ENCODE results near the gene ARL6. TPM values are rescaled to one million over a fixed set of nuclear protein-coding genes. Genes with fewer than 3 reads are reported as not detected.
A peak's percentile ranks its signal among the peaks of the same experiment; 100 is the strongest.

Gene ARL6
- polyA plus RNA-seq (ENCODE audit: insufficient read length), result 18.1 TPM
- long read RNA-seq, donor 1, full-length matches to known transcripts, result 7 of 7 reads
- long read RNA-seq, donor 1, partial matches to known transcripts, result 0 of 7 reads
- long read RNA-seq, donor 1, other reads (novel, unspliced or antisense), result 0 of 7 reads
- long read RNA-seq, donor 2, full-length matches to known transcripts, result 5 of 5 reads
- long read RNA-seq, donor 2, partial matches to known transcripts, result 0 of 5 reads
- long read RNA-seq, donor 2, other reads (novel, unspliced or antisense), result 0 of 5 reads
- long read RNA-seq, donor 3, full-length matches to known transcripts, result 3 of 3 reads
- long read RNA-seq, donor 3, partial matches to known transcripts, result 0 of 3 reads
- long read RNA-seq, donor 3, other reads (novel, unspliced or antisense), result 0 of 3 reads
- long read RNA-seq, donor 4, result 0 reads
- long read RNA-seq, donor 5, full-length matches to known transcripts, result 5 of 5 reads
- long read RNA-seq, donor 5, partial matches to known transcripts, result 0 of 5 reads
- long read RNA-seq, donor 5, other reads (novel, unspliced or antisense), result 0 of 5 reads
- long read RNA-seq, donor 6, full-length matches to known transcripts, result 6 of 6 reads
- long read RNA-seq, donor 6, partial matches to known transcripts, result 0 of 6 reads
- long read RNA-seq, donor 6, other reads (novel, unspliced or antisense), result 0 of 6 reads
- long read RNA-seq, donor 7, full-length matches to known transcripts, result 4 of 4 reads
- long read RNA-seq, donor 7, partial matches to known transcripts, result 0 of 4 reads
- long read RNA-seq, donor 7, other reads (novel, unspliced or antisense), result 0 of 4 reads
- long read RNA-seq, donor 8, full-length matches to known transcripts, result 6 of 6 reads
- long read RNA-seq, donor 8, partial matches to known transcripts, result 0 of 6 reads
- long read RNA-seq, donor 8, other reads (novel, unspliced or antisense), result 0 of 6 reads

- DNase-seq, result peak; percentile 84
Observed at GRCh38 chr3:97764407-97765238, at the start of gene ARL6. Gene ARL6, plus strand, starts transcription at chr3:97764758. Its CDS starts 3,350 bp downstream, at chr3:97768108.

- peak; percentile 69 for DNase-seq
Observed at GRCh38 chr3:97719156-97719821, 45.3 kb upstream of the ARL6 start.

DNA sequence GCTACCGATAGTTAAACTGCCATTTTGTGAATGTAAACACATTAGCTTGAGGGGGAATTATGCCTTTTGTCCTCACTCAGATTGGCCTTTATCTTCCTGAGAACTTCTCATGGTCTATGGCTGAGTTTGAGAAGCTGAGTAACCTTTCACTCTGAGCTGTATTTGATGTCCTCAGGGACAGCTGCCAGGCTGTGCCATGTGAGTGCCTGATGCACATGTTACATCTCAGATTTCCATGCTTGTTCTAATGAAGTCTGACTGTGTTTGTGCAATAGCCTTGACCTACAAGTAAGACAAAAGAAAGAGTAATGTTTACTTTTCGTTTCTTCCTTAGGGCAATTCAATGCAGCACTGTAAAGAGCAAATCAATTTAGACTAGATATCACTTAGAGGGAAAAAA is 44.1 kb upstream of the ARL6 start:
- no peak for DNase-seq

DNA sequence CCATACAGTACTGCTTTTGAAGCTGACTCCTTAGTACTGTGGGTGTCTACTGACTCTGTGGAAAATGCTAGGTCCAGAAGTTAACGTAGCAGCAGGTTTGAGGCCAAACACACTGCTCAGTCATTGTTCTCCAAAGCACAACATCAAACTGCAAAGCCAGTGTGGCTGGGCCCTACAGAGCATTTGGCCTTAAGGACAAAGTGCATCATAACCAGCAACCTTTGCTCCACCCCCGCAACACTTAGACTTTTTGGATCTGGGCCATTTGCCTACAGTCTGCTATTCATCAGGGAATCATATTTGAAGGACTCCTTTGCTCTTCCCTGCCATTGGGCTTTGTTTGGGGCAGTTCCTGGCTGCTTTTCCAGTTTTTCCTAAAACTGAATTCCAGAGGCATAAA is 43.1 kb upstream of the ARL6 start:
- no peak for DNase-seq

DNA sequence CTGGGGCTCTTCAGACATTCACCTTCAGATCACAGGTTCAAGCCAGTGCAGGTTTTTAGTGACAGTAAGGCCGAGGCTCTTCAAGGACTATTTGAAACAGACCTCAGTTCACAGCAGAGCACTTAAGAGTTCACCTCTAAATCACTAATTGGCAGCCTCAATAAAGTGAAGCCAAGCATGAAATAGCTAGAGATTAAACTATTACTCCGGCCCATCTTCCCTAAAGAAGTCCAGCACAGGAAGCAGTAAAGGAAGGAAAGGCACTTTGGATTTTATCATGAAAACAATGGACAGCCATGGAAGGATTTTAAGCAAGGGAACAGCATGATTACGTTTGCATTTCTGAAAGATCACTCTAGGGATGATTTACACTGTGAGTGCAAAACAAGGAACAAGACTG is 27.6 kb upstream of the ARL6 start:
- DNase-seq, result peak; percentile 70

- DNase-seq, result no peak
Observed at GRCh38 chr3:97738761-97739160, 25.8 kb upstream of the ARL6 start.

DNA sequence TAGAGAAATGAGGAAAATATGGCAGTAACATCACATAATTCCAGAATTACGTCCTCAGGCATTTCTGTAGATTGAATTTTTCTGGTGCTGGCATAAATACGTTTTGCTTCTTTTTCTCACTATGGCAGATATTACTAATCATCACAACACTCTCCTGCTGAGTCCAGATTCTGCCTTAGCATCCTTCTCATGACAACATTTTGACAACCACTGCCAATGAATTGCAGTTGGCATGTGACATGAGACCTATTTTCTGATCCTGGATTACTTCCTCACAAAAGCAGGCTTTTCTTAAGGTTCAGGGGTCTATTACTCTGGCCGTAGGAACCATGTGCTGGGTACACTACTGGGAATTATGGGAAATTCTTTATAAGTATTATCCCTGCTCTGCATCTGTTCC is 22.5 kb upstream of the ARL6 start:
- DNase-seq, result no peak

DNA sequence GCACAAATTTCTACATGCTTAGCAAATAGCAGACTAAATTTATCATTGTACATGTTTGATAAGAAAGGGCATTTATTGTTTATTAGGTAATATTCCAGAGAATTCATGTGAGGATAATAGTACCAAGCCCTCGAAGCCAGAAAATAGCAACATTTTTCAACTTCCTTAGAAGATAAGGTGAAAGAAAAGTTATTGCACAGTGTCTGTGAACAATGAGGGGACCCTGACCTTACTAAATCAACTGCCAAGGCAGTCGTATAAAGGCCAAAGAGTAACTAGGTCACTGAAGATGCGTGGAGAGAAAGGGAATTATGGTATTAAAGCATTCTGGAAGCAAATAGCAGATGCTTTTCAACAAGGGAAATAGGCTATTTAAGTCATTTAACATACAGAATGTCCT is 20.3 kb upstream of the ARL6 start:
- DNase-seq, result no peak

DNA sequence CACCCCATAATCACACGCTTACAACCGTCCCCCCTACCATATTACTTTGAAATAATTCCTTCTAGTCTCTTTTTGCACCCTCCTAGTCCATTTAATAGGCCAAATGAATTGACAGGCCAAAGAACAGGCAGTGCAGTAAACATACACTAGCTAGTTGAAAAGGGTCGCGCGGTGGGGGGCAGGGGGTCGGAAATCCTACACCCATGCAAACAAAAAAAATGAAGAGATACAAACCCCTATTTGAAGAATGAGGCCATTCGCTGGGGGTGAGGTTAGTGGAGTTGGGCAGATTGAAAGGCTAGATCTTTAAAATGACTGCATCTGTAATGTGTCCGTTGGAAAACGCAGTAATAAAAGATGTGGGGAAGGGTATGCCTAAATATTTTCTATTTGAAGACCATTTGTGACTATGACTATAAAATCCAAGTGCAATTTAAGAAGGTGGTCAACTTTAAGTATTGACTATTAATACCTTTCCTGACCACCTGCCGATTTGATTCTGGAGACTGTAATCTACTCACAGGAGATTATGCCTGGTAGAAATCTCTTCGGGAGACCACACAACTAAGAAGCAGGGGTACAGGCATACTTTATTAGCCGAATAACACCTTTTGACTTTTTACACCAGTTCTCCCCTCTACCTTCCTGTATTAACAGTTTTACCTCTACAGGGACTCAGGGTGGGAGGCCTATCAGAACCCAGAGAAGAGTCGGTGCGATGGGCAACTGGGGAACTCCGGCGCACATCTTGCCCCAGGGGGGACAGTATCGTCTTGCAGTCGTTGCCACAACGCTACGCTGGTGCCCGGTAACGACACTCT is 762 bp upstream of the ARL6 start:
- DNase-seq, result peak; percentile 13

- DNase-seq, result no peak
Observed at GRCh38 chr3:97765336-97765735, 778 bp downstream of the ARL6 start.

DNA sequence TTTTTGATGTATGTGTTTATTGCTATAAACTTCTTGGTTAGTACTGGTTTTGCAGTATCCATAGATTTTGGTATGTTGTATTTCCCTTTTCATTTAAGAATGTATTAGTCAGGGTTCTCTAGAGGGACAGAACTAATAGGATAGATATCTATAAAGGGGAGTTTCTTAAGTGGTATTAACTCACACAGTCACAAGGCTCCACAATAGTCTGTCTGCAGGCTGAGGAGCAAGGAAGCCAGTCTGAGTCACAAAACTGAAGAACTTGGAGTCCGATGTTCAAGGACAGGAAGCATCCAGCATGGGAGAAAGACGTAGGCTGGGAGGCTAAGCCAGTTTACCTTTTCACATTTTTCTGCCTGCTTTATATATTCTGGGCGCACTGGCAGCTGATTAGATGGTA is 8.4 kb downstream of the ARL6 start:
- DNase-seq, result no peak

- no peak for DNase-seq
Observed at GRCh38 chr3:97778152-97778551, 13.6 kb downstream of the ARL6 start.

- peak; percentile 62 for DNase-seq
Observed at GRCh38 chr3:97793420-97794019, 29.0 kb downstream of the ARL6 start.

DNA sequence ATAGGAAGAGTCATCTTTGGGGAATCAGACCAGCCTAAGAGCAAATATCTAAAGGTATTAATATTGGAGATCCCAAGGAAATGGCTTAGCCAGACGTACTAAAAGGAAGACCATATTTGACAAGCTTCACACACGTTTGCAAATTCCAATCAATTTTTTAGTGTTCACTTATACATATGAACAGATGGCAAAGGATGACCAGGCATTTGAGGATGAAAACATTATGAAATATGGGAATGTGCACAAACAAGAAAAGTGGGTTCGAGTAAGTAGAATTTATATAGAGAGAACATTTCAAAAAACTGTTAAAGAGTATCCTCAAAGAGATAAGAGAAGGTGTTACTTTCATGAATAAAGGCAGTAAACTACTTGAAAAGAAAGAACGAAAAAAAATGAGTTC is 31.4 kb downstream of the ARL6 start:
- no peak for DNase-seq

DNA sequence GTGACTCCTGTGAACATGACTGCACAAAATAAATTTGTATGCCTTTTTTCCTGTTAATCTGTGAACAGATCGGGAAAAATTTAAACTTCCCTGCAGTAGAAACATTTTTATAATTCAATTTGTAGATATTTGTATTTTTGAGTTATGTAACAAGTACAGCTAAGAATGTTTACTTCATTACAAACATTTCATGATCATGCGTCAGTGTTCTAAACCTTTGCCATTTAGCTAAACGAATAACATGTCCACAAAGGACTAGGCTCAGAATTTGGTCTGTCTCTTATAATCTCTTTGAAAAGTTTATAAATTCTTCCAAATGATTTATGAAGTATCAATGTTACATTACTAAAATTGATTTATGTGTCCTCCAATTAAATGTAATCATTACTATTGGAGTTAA is 39.9 kb downstream of the ARL6 start:
- DNase-seq, result no peak

DNA sequence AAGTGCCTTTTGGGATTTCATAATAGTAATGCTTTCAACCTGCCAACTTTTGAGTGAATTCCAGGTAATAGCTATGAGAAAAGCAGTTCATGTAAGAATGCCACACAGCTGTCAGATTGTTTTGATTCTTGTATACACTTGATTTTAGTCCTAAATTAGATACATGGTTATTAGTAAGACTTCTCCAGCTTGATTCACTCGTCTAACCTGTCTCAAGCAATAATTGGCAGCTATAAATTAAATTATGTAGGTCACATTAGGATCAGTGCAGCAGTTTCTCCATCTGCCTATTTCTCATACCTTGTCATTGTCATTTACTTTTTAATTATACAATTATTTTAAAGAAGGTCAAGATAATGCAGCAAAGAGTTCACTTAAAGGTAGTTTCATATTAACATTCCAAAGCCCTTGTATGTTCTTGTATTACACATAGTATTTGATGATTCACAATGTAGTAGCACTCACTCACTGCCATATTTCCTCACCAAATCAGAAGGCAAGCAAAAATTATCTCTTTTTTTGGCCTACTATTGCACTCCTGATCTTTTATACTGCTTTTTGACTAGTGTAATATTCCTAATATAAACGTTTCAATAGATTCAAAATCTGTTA is 46.3 kb downstream of the ARL6 start:
- no peak for DNase-seq

- DNase-seq, result no peak
Observed at GRCh38 chr3:97815149-97815917, 50.8 kb downstream of the ARL6 start.

- no peak for DNase-seq
Observed at GRCh38 chr3:97816811-97817210, 52.3 kb downstream of the ARL6 start.

- DNase-seq, result no peak
Observed at GRCh38 chr3:97817965-97818364, 53.4 kb downstream of the ARL6 start.
